Neural progenitor cell (in vitro differentiated cells): ENCODE measurements around the gene SYNDIG1. TPM values are rescaled to one million over a fixed set of nuclear protein-coding genes. Genes with fewer than 3 reads are reported as not detected.

Source experiments
- DNase-seq: peaks from one replicate; pipeline ENCODE4 v3.0.0-alpha.2; 2016; ENCODE audit warnings: low spot score
- H2AFZ ChIP-seq: fragments of 200-600 bp; sonication (generic); replicated peaks from 2 replicates; pipeline ENCODE4 v1.6.1; 2016; ENCODE audit warnings: antibody characterized with exemption
- H3F3A ChIP-seq: fragments of 200-600 bp; sonication (generic); 2 replicates; pipeline ENCODE4 v1.6.1; 2016; ENCODE audit warnings: antibody characterized with exemption, low read depth
- H3K27ac ChIP-seq: fragments of 200-600 bp; sonication (generic); 2 replicates; pipeline ENCODE4 v1.5.1; 2016; ENCODE audit warnings: mild to moderate bottlenecking
- H3K27me3 ChIP-seq: fragments of 200-600 bp; sonication (generic); 2 replicates; pipeline ENCODE4 v1.6.1; 2016; ENCODE audit warnings: mild to moderate bottlenecking, moderate library complexity
- H3K36me3 ChIP-seq: fragments of 200-600 bp; sonication (generic); 2 replicates; pipeline ENCODE4 v1.5.1; 2016
- H3K4me1 ChIP-seq: fragments of 200-600 bp; sonication (generic); 2 replicates; pipeline ENCODE4 v1.6.1; 2016; ENCODE audit warnings: mixed run types
- H3K4me2 ChIP-seq: fragments of 200-600 bp; sonication (generic); 2 replicates; pipeline ENCODE4 v1.6.1; 2016
- H3K4me3 ChIP-seq: fragments of 200-600 bp; sonication (generic); 2 replicates; pipeline ENCODE4 v1.5.1; 2016
- H3K79me2 ChIP-seq: fragments of 200-600 bp; sonication (generic); 2 replicates; pipeline ENCODE4 v1.6.1; 2016; ENCODE audit warnings: low read depth
- H3K9ac ChIP-seq: fragments of 200-600 bp; sonication (generic); 2 replicates; pipeline ENCODE4 v1.6.1; 2016
- H3K9me3 ChIP-seq: fragments of 200-600 bp; sonication (generic); 2 replicates; pipeline ENCODE4 v1.5.1; 2016; ENCODE audit warnings: low read depth
- H4K20me1 ChIP-seq: fragments of 200-600 bp; sonication (generic); 2 replicates; pipeline ENCODE4 v1.6.1; 2016; ENCODE audit warnings: low read depth
- H3K27ac Mint-ChIP-seq: 3 replicates; pipeline ENCODE4 v1.8.0; 2021; ENCODE audit warnings: mixed read lengths
- H3K27me3 Mint-ChIP-seq: 2 replicates; pipeline ENCODE4 v1.8.0; 2022; ENCODE audit warnings: low read depth, mild to moderate bottlenecking, inconsistent platforms, moderate library complexity, mixed read lengths; ENCODE audit not compliant: insufficient read depth
- H3K36me3 Mint-ChIP-seq: 3 replicates; pipeline ENCODE4 v1.8.0; 2021; ENCODE audit warnings: mixed read lengths
- H3K4me1 Mint-ChIP-seq: 3 replicates; pipeline ENCODE4 v1.8.0; 2021; ENCODE audit warnings: mixed read lengths
- H3K4me3 Mint-ChIP-seq: 3 replicates; pipeline ENCODE4 v1.8.0; 2021; ENCODE audit warnings: mild to moderate bottlenecking, moderate library complexity, mixed read lengths
- H3K9me3 Mint-ChIP-seq: 3 replicates; pipeline ENCODE4 v1.8.0; 2020; ENCODE audit warnings: mixed read lengths
- CTCF ChIP-seq: fragments of 200-600 bp; sonication (generic); IDR thresholded peaks from 2 replicates; pipeline ENCODE4 v1.5.1; 2017; ENCODE audit warnings: antibody characterized with exemption, mild to moderate bottlenecking
- EZH2 ChIP-seq: fragments of 200-600 bp; sonication (generic); IDR thresholded peaks from 2 replicates; pipeline ENCODE4 v1.6.1; 2017; ENCODE audit warnings: antibody characterized with exemption, mild to moderate bottlenecking, moderate library complexity
- EZH2phosphoT487 ChIP-seq: fragments of 200-600 bp; sonication (generic); IDR thresholded peaks from 2 replicates; pipeline ENCODE4 v1.6.1; 2017; ENCODE audit warnings: antibody characterized with exemption
- total RNA-seq: library from RNA; depleted of rRNA; stranded (reverse); fragments of >200 nt; gene quantifications from 2 replicates; pipeline ENCODE4 v1.2.3, GENCODE V29; 2015; ENCODE audit warnings: low replicate concordance

The SYNDIG1 gene
- total RNA-seq, 1 donor from 2014 or later: 1.0 TPM

GRCh38 chr20:24518515-24518914 lies 49.1 kb downstream of the SYNDIG1 start:
- Histone ChIP-seq H3F3A (no peaks in the 10 kb centered on the region), H3K4me3 (no peak overlapping the region), H3K9me3 (no peaks in the 10 kb centered on the region), H3K4me1 (peaks cover under 1% of the 10 kb centered on the region), H2AFZ (no peak overlapping the region), H3K9ac (no peak overlapping the region), H3K4me2 (no peak overlapping the region), H3K27ac (no peak overlapping the region), H3K79me2 (no peaks in the 10 kb centered on the region), H4K20me1 (no peaks in the 10 kb centered on the region), H3K27me3 (no peaks in the 10 kb centered on the region), H3K36me3 (no peaks in the 10 kb centered on the region)
- TF ChIP-seq EZH2: no peak
- TF ChIP-seq EZH2phosphoT487: no peak
- no peak for TF ChIP-seq CTCF
- peaks cover 3% of the 10 kb centered on the region for H3K27me3 Mint-ChIP-seq
- no peak overlapping the region for H3K27ac Mint-ChIP-seq
- H3K36me3 Mint-ChIP-seq: no peaks in the 10 kb centered on the region
- H3K9me3 Mint-ChIP-seq: peaks cover 7% of the 10 kb centered on the region
- H3K4me1 Mint-ChIP-seq: peaks cover under 1% of the 10 kb centered on the region
- H3K4me3 Mint-ChIP-seq: no peak overlapping the region
- no peak for DNase-seq

- H3K4me3 Mint-ChIP-seq: no peak overlapping the region
- H3K27me3 Mint-ChIP-seq: peaks cover 3% of the 10 kb centered on the region
- H4K20me1 ChIP-seq: no peaks in the 10 kb centered on the region
Observed at GRCh38 chr20:24519476-24519875, 50.0 kb downstream of the SYNDIG1 start.

GRCh38 chr20:24521032-24521431 lies 51.6 kb downstream of the SYNDIG1 start:
- Mint-ChIP-seq H3K4me3 (no peak overlapping the region), H3K4me1 (peaks cover 7% of the 10 kb centered on the region), H3K36me3 (no peaks in the 10 kb centered on the region), H3K27me3 (peaks cover 3% of the 10 kb centered on the region), H3K27ac (no peak overlapping the region), H3K9me3 (peaks cover 3% of the 10 kb centered on the region)
- Histone ChIP-seq H3K9me3 (no peaks in the 10 kb centered on the region), H2AFZ (no peak overlapping the region), H3K4me3 (no peak overlapping the region), H3F3A (no peaks in the 10 kb centered on the region), H4K20me1 (no peaks in the 10 kb centered on the region), H3K27ac (no peak overlapping the region), H3K4me1 (peaks cover 7% of the 10 kb centered on the region), H3K27me3 (no peaks in the 10 kb centered on the region), H3K36me3 (no peaks in the 10 kb centered on the region), H3K9ac (no peak overlapping the region), H3K79me2 (no peaks in the 10 kb centered on the region), H3K4me2 (no peak overlapping the region)
- TF ChIP-seq CTCF (no peak), EZH2 (no peak), EZH2phosphoT487 (no peak)
- no peak for DNase-seq

More at GRCh38 chr20:24519476-24519875, 50.0 kb downstream of the SYNDIG1 start:
- Histone ChIP-seq H3K4me2 (no peak overlapping the region), H3K79me2 (no peaks in the 10 kb centered on the region), H3K9me3 (no peaks in the 10 kb centered on the region), H3K4me1 (peaks cover 7% of the 10 kb centered on the region), H3K4me3 (no peak overlapping the region), H2AFZ (no peak overlapping the region), H3K27ac (no peak overlapping the region), H3K9ac (no peak overlapping the region), H3F3A (no peaks in the 10 kb centered on the region), H3K27me3 (no peaks in the 10 kb centered on the region), H3K36me3 (no peaks in the 10 kb centered on the region)
- Mint-ChIP-seq H3K27ac (peak overlapping the region; percentile 9), H3K4me1 (peaks cover 7% of the 10 kb centered on the region), H3K36me3 (no peaks in the 10 kb centered on the region), H3K9me3 (peaks cover 6% of the 10 kb centered on the region)
- DNase-seq: no peak
- TF ChIP-seq EZH2: no peak

GRCh38 chr20:24522452-24523330 lies 53.3 kb downstream of the SYNDIG1 start:
- peaks cover 12% of the 10 kb centered on the region for H3K4me1 ChIP-seq
- no peaks in the 10 kb centered on the region for H3K27me3 ChIP-seq
- H3K4me3 Mint-ChIP-seq: no peak overlapping the region
- DNase-seq: no peak
- H3K4me3 ChIP-seq: no peak overlapping the region
- H2AFZ ChIP-seq: no peak overlapping the region
- TF ChIP-seq EZH2: no peak
- no peaks in the 10 kb centered on the region for H3K9me3 Mint-ChIP-seq
- no peak overlapping the region for H3K4me2 ChIP-seq
- H4K20me1 ChIP-seq: no peaks in the 10 kb centered on the region
- no peak overlapping the region for H3K27ac Mint-ChIP-seq
- no peaks in the 10 kb centered on the region for H3K36me3 ChIP-seq
- peaks cover 3% of the 10 kb centered on the region for H3K27me3 Mint-ChIP-seq
- no peaks in the 10 kb centered on the region for H3F3A ChIP-seq
- no peaks in the 10 kb centered on the region for H3K9me3 ChIP-seq
- H3K27ac ChIP-seq: no peak overlapping the region
- H3K36me3 Mint-ChIP-seq: no peaks in the 10 kb centered on the region
- peaks cover 7% of the 10 kb centered on the region for H3K4me1 Mint-ChIP-seq
- H3K79me2 ChIP-seq: no peaks in the 10 kb centered on the region
- no peak overlapping the region for H3K9ac ChIP-seq
